ENCODE data around the gene C19orf53.

C19orf53 gene

DNA sequence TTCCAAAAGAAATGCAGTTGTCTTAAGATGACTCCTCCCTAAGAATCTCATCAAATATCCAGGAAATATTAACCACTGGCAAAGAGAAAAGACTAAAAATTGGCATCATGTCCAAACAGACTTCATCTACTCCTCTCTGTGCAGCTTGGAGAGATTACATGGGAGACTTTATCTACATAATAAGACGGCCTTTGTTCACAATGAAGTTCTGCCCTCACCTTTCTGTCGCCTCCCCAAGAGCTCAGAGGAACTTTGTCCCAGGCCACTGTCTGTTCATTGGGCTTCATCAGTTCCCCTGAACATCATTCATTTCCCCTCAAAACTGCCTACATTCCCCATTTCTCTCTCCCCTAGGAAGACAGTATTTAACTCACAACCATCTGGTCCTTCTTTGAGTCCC, 32.4 kb upstream of the C19orf53 start:
- TF ChIP-seq TAF1 (IDR thresholded peaks at IDR 0.05; ENCODE audit: borderline replicate concordance, insufficient read depth, low read length), result no peak
- TF ChIP-seq FOXP2 (optimal IDR thresholded peaks at IDR 0.05; ENCODE audit: borderline replicate concordance, extremely low read depth, extremely low read length, insufficient read depth), result no peak
- no peak for TF ChIP-seq REST (IDR thresholded peaks at IDR 0.05; ENCODE audit: insufficient read depth in 1 of 2, low read depth in 2 of 2, low read length in 2 of 2)
- TF ChIP-seq SIN3A (IDR thresholded peaks at IDR 0.05; ENCODE audit: borderline replicate concordance, insufficient read depth, low read length), result no peak
- TF ChIP-seq POLR2AphosphoS5 (IDR thresholded peaks at IDR 0.05; ENCODE audit: low read depth, low read length), result no peak

DNA sequence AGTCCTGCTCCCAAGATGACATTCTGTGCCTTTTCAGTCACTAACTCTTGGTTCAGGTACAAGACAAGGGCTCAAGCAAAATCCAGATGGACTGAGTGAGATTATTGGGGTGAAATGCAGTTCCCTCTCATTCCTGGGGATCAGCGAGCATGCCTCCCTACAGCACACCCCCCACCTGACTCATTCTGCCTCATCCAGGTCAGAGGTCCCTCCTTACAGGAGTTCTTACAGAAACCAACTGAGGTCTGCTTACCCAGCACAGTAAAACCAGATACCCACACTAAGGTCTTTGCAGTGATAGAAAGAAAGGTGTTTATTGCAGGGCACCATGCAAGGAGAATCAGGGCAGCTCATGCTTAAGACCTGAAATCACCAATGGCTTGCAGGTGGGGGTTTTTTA, 31.5 kb upstream of the C19orf53 start:
- TF ChIP-seq TAF1 (IDR thresholded peaks at IDR 0.05; ENCODE audit: borderline replicate concordance, insufficient read depth, low read length), result no peak
- TF ChIP-seq REST (IDR thresholded peaks at IDR 0.05; ENCODE audit: insufficient read depth in 1 of 2, low read depth in 2 of 2, low read length in 2 of 2), result no peak
- no peak for TF ChIP-seq SIN3A (IDR thresholded peaks at IDR 0.05; ENCODE audit: borderline replicate concordance, insufficient read depth, low read length)
- TF ChIP-seq FOXP2 (optimal IDR thresholded peaks at IDR 0.05; ENCODE audit: borderline replicate concordance, extremely low read depth, extremely low read length, insufficient read depth), result no peak
- TF ChIP-seq POLR2AphosphoS5 (IDR thresholded peaks at IDR 0.05; ENCODE audit: low read depth, low read length), result no peak

GRCh38 chr19:13744174-13744573, 30.1 kb upstream of the C19orf53 start:
- TF ChIP-seq REST (IDR thresholded peaks at IDR 0.05; ENCODE audit: insufficient read depth in 1 of 2, low read depth in 2 of 2, low read length in 2 of 2) (no peak), FOXP2 (optimal IDR thresholded peaks at IDR 0.05; ENCODE audit: borderline replicate concordance, extremely low read depth, extremely low read length, insufficient read depth) (no peak), POLR2AphosphoS5 (IDR thresholded peaks at IDR 0.05; ENCODE audit: low read depth, low read length) (no peak), TAF1 (IDR thresholded peaks at IDR 0.05; ENCODE audit: borderline replicate concordance, insufficient read depth, low read length) (no peak), SIN3A (IDR thresholded peaks at IDR 0.05; ENCODE audit: borderline replicate concordance, insufficient read depth, low read length) (no peak)

DNA sequence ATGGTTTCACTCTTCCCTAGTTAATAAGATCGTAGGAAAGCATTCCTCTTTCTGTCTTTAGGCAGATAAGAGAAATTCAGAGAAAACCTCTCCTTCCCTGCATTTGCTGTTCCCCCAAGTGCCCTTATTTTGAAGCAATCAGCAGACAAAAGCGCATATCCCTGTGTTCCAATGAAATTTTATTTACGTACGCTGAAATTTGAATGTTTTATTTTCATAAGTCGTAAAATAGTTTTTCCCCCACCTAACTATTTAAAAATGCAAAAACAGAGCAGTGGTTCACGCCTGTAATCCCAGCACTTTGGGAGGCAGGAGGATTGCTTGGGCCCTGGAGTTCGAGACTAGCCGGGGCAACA, 27.2 kb upstream of the C19orf53 start:
- TF ChIP-seq FOXP2 (optimal IDR thresholded peaks at IDR 0.05; ENCODE audit: borderline replicate concordance, extremely low read depth, extremely low read length, insufficient read depth) (no peak), SIN3A (IDR thresholded peaks at IDR 0.05; ENCODE audit: borderline replicate concordance, insufficient read depth, low read length) (no peak), POLR2AphosphoS5 (IDR thresholded peaks at IDR 0.05; ENCODE audit: low read depth, low read length) (no peak), TAF1 (IDR thresholded peaks at IDR 0.05; ENCODE audit: borderline replicate concordance, insufficient read depth, low read length) (no peak), REST (IDR thresholded peaks at IDR 0.05; ENCODE audit: insufficient read depth in 1 of 2, low read depth in 2 of 2, low read length in 2 of 2) (no peak)

Data from PFSK-1 (cell line).